T-helper 1 cell treated with Interleukin-12 subunit alpha and Interleukin-12 subunit beta and Interleukin-4 antibody, amounts not matched to agents 30 μg/mL and 1 μg/mL, for 36 hours (primary cell): ENCODE results near the gene PLXDC2.

Experiments used
- H3K27ac Mint-ChIP-seq: one replicate; pipeline ENCODE4 v1.8.0; 2021; ENCODE audit warnings: mild to moderate bottlenecking, mixed read lengths
- H3K27me3 Mint-ChIP-seq: one replicate; pipeline ENCODE4 v1.8.0; 2021; ENCODE audit warnings: low read depth, mixed read lengths
- H3K36me3 Mint-ChIP-seq: one replicate; pipeline ENCODE4 v1.8.0; 2021; ENCODE audit warnings: low read depth, mixed read lengths
- H3K4me1 Mint-ChIP-seq: one replicate; pipeline ENCODE4 v1.8.0; 2021; ENCODE audit warnings: low read depth, mixed read lengths
- H3K4me3 Mint-ChIP-seq: one replicate; pipeline ENCODE4 v1.8.0; 2021; ENCODE audit warnings: mild to moderate bottlenecking, moderate library complexity, mixed read lengths
- H3K9me3 Mint-ChIP-seq: one replicate; pipeline ENCODE4 v1.8.0; 2021; ENCODE audit warnings: mixed read lengths

Gene PLXDC2

GRCh38 chr10:19895500-19895899 lies 79.3 kb downstream of the PLXDC2 start:
- H3K27ac Mint-ChIP-seq, result no peak overlapping the region
- H3K4me1 Mint-ChIP-seq, result no peaks in the 10 kb centered on the region
- H3K27me3 Mint-ChIP-seq, result no peaks in the 10 kb centered on the region
- no peak overlapping the region for H3K4me3 Mint-ChIP-seq
- peaks cover 12% of the 10 kb centered on the region for H3K9me3 Mint-ChIP-seq
- H3K36me3 Mint-ChIP-seq, result no peaks in the 10 kb centered on the region

GRCh38 chr10:19902456-19902855 lies 86.2 kb downstream of the PLXDC2 start:
- no peak overlapping the region for H3K27ac Mint-ChIP-seq
- H3K4me3 Mint-ChIP-seq, result no peak overlapping the region
- no peaks in the 10 kb centered on the region for H3K27me3 Mint-ChIP-seq
- peaks cover 17% of the 10 kb centered on the region for H3K9me3 Mint-ChIP-seq
- H3K36me3 Mint-ChIP-seq, result no peaks in the 10 kb centered on the region
- H3K4me1 Mint-ChIP-seq, result no peaks in the 10 kb centered on the region

DNA sequence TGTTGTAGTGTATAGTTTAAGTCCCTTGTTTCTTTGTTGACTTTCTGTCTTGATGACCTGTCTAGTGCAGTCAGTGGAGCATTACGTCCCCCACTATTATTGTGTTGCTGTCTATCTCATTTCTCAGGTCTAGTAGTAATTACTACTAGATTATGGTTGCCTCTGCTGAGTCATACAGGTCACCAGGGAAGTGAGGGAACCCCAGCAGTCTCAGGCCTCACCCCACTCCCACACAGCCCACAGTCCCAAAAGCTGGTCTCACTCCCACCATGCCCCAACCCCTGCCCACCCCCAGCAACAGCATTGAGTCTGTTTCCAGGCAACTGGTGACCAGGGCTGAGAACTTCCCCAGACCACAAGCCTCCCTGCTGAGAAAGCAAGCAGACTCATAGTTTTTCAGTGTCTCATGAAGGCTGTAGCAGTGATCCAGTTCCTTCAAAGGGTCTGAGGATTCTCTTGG lies 88.0 kb downstream of the PLXDC2 start:
- Mint-ChIP-seq H3K36me3 (no peaks in the 10 kb centered on the region), H3K27me3 (no peaks in the 10 kb centered on the region), H3K4me1 (no peaks in the 10 kb centered on the region), H3K27ac (no peak overlapping the region), H3K9me3 (peaks cover 14% of the 10 kb centered on the region), H3K4me3 (no peak overlapping the region)

DNA sequence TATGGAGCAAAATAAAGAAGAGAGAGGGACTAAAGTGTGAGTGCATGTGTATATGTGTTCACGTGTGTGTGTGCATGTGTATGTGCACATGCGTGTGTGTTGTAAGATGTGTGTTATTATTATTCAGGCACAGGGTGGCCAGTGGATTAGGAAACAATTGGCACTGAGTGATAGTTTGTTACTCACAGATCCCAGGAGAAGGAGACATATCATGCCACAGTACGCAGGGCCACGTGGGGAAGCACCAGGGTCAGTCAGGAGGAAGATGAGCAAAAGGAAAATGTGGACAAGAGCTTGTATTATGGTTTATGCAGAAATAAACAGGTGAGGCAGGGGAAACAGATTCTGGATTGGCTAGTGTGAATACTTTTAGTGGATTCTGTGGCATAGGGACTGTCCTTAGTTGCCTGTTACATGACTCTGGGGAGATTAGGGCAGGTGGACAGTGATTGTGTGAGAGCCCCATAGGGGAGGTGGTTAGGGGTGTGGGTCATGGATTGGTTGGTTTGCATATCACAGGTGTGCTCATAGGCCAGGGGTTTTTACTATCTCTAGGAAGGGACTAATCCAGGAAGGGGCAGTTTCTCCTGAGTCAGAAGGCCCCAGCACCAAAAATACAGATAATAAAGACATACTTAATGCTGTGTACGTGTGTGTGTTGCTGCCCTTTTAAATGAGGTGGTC lies 90.0 kb downstream of the PLXDC2 start:
- no peaks in the 10 kb centered on the region for H3K36me3 Mint-ChIP-seq
- H3K27me3 Mint-ChIP-seq, result no peaks in the 10 kb centered on the region
- H3K27ac Mint-ChIP-seq, result no peak overlapping the region
- H3K9me3 Mint-ChIP-seq, result peaks cover 13% of the 10 kb centered on the region
- H3K4me1 Mint-ChIP-seq, result no peaks in the 10 kb centered on the region
- H3K4me3 Mint-ChIP-seq, result no peak overlapping the region

DNA sequence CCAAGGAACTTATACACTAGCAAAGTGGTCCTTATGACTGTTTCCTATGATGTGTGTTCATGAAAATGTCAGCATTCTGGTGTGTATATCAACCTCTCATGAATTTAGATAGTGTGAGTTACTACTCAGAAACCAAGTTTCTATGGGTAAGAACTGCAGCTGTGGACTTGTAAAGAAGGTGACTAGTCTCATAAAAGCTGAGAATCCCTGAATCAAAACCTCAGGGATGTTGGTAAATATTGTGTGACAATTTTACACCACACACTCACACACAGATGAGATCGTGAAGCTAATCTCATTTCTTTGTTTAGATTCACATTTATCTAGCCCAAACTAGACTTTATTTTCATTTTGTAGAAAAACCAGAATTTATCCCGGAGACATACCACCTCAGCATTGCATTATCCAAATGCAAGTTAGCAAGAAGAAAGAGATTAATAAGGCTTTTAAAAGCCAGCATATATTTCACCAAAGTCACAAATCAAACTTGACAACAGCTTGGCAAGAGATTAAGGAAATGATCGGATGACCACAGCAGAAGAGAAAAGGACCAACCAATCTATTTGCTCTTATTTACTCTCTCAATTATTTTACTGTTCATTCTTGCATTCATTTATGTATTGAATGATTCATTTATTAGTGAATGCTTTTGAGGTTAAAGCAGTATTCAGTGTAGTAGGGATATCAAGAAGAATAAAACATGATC lies 92.9 kb downstream of the PLXDC2 start:
- H3K4me1 Mint-ChIP-seq, result no peaks in the 10 kb centered on the region
- no peaks in the 10 kb centered on the region for H3K27me3 Mint-ChIP-seq
- H3K27ac Mint-ChIP-seq, result no peak overlapping the region
- H3K9me3 Mint-ChIP-seq, result peaks cover 13% of the 10 kb centered on the region
- no peak overlapping the region for H3K4me3 Mint-ChIP-seq
- H3K36me3 Mint-ChIP-seq, result no peaks in the 10 kb centered on the region

DNA sequence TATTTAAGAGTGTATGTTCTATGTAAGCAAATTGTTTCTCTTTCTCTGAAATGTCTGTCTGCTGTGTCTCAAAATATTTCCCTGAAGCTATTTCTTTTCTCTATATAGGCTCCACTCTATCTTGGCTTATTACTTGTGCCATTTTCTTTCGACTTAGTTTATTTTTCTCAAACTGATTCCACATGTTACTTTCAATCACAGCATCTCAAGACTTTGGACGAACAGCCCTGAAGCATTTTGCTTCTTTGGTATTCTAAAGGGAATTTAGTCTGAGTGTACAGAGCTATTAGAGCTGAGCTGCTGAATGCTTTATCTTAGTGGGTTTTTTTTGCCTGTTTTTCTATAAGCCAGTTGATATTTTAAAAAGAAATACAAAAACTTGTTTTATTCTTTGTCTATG lies 95.7 kb downstream of the PLXDC2 start:
- H3K36me3 Mint-ChIP-seq, result no peaks in the 10 kb centered on the region
- H3K27ac Mint-ChIP-seq, result no peak overlapping the region
- H3K4me3 Mint-ChIP-seq, result no peak overlapping the region
- no peaks in the 10 kb centered on the region for H3K27me3 Mint-ChIP-seq
- peaks cover 10% of the 10 kb centered on the region for H3K9me3 Mint-ChIP-seq
- H3K4me1 Mint-ChIP-seq, result no peaks in the 10 kb centered on the region

DNA sequence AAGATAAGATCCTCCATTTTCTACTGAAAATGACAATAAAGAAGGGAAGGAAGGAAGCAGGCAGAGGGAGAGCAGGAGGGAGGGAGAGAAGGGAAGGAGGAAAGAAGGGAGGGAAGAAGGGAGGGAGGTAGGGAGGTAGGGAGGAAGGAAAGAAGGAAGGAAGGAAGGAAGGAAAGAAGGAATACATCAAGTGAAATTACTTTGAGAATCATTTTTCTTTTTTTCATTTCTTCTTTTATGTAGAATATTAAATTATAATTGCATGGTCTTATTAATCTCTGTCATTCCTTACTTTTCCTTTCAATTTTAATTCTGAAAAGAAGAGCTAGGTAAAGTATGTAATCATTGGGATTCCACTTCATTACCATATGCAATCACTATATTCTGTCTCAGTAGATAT lies 97.8 kb downstream of the PLXDC2 start:
- H3K9me3 Mint-ChIP-seq, result peaks cover 13% of the 10 kb centered on the region
- H3K4me1 Mint-ChIP-seq, result no peaks in the 10 kb centered on the region
- no peaks in the 10 kb centered on the region for H3K36me3 Mint-ChIP-seq
- no peaks in the 10 kb centered on the region for H3K27me3 Mint-ChIP-seq
- H3K4me3 Mint-ChIP-seq, result no peak overlapping the region
- no peak overlapping the region for H3K27ac Mint-ChIP-seq

GRCh38 chr10:19915125-19915524 lies 98.9 kb downstream of the PLXDC2 start:
- peaks cover 13% of the 10 kb centered on the region for H3K9me3 Mint-ChIP-seq
- no peaks in the 10 kb centered on the region for H3K27me3 Mint-ChIP-seq
- no peak overlapping the region for H3K27ac Mint-ChIP-seq
- H3K4me3 Mint-ChIP-seq, result no peak overlapping the region
- H3K4me1 Mint-ChIP-seq, result no peaks in the 10 kb centered on the region
- no peaks in the 10 kb centered on the region for H3K36me3 Mint-ChIP-seq

DNA sequence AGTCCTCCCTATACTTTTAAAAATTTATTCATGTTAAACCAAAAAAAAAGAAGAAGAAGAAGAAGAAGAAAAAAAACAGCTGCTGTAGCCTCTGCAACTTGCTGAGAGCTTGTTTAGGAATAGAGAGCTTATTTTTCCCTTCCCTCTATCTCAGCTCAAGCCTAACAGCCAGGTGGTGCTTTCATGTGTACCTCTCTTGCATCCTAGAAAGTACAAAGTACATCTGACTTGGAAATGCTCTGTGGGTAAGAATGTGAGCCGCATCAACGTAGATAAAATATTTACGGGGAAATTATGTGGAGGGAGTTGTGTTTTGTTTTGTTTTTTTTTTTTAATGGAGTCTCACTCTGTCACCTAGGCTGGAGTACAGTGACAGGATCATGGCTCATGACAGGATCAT lies 99.6 kb downstream of the PLXDC2 start:
- Mint-ChIP-seq H3K36me3 (no peaks in the 10 kb centered on the region), H3K4me3 (no peak overlapping the region), H3K27ac (no peak overlapping the region), H3K4me1 (no peaks in the 10 kb centered on the region), H3K27me3 (no peaks in the 10 kb centered on the region), H3K9me3 (peaks cover 13% of the 10 kb centered on the region)

GRCh38 chr10:19917751-19918478 lies 101.7 kb downstream of the PLXDC2 start:
- Mint-ChIP-seq H3K27ac (no peak overlapping the region), H3K9me3 (peaks cover 13% of the 10 kb centered on the region), H3K27me3 (no peaks in the 10 kb centered on the region), H3K4me3 (no peak overlapping the region), H3K36me3 (no peaks in the 10 kb centered on the region), H3K4me1 (no peaks in the 10 kb centered on the region)

DNA sequence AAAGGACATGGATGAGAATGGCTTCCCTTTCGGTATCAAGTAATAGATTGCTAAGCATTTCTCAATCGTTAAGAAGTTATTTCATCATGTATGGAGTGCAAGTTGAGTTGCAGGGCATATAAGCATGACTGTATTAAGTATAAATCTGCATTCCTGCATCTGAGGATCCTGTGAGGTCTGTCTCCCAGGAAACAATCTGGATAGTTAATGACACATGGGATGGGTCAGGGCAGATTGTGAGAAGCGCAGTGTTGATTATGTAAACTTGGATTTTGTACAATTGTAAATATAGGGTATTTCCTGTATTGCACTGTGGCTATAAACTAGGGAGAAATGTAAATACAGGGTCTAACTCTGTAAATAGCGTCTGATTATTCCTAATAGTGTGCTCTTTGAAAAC lies 102.6 kb downstream of the PLXDC2 start:
- no peak overlapping the region for H3K4me3 Mint-ChIP-seq
- no peaks in the 10 kb centered on the region for H3K4me1 Mint-ChIP-seq
- peaks cover 13% of the 10 kb centered on the region for H3K9me3 Mint-ChIP-seq
- no peaks in the 10 kb centered on the region for H3K27me3 Mint-ChIP-seq
- no peak overlapping the region for H3K27ac Mint-ChIP-seq
- no peaks in the 10 kb centered on the region for H3K36me3 Mint-ChIP-seq

DNA sequence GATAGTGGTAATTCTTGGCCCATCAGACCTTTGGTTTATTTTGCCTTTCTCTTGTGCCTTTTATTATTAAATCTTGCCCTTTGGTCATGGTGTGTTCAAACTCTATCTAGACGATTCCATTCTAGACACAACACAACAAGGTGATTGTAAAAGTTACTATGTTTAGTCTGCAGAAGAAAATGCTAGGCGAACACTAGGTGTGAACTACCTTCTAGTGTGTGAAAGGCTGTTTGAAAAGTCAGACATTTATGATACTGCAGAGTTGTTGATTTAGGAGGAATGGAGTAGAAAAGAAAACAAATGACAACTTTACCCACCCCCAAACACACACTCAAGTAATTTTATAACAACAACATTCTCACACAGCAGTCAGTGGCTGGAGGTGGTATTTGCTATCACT lies 103.4 kb downstream of the PLXDC2 start:
- H3K4me3 Mint-ChIP-seq, result no peak overlapping the region
- no peaks in the 10 kb centered on the region for H3K27me3 Mint-ChIP-seq
- H3K4me1 Mint-ChIP-seq, result no peaks in the 10 kb centered on the region
- peaks cover 17% of the 10 kb centered on the region for H3K9me3 Mint-ChIP-seq
- no peak overlapping the region for H3K27ac Mint-ChIP-seq
- no peaks in the 10 kb centered on the region for H3K36me3 Mint-ChIP-seq

DNA sequence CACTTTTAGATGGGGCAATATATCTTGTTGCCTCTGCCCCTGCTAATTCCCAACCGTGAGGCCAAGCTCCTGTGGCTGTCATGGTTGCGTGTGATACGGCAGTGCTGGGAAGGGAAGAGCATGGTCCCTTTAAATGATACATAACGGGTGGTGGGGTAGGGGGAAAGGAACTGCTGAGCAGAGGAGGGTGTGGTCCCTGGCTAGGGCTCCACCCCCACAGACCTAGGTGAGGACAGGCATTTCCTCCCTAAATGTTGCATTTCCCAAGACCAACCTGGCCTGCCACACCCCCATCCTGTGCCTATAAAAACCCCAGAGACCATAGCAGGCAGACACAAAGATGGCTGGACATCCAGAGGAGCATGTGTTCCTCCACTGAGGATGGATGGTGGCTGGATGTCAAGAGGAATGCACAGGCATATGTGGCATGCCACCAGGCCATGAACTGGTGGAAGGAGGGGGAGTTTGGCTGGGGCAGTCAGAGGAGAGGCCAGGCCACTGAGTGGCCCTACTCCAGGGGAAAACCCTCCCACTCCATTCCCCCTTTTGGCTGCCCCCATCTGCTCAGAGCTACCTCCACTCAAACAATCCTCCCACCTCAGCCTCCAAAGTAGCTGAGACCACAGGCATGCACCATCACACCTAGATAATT lies 104.0 kb downstream of the PLXDC2 start:
- Mint-ChIP-seq H3K27ac (no peak overlapping the region), H3K4me1 (no peaks in the 10 kb centered on the region), H3K36me3 (no peaks in the 10 kb centered on the region), H3K4me3 (no peak overlapping the region), H3K9me3 (peaks cover 15% of the 10 kb centered on the region), H3K27me3 (no peaks in the 10 kb centered on the region)

DNA sequence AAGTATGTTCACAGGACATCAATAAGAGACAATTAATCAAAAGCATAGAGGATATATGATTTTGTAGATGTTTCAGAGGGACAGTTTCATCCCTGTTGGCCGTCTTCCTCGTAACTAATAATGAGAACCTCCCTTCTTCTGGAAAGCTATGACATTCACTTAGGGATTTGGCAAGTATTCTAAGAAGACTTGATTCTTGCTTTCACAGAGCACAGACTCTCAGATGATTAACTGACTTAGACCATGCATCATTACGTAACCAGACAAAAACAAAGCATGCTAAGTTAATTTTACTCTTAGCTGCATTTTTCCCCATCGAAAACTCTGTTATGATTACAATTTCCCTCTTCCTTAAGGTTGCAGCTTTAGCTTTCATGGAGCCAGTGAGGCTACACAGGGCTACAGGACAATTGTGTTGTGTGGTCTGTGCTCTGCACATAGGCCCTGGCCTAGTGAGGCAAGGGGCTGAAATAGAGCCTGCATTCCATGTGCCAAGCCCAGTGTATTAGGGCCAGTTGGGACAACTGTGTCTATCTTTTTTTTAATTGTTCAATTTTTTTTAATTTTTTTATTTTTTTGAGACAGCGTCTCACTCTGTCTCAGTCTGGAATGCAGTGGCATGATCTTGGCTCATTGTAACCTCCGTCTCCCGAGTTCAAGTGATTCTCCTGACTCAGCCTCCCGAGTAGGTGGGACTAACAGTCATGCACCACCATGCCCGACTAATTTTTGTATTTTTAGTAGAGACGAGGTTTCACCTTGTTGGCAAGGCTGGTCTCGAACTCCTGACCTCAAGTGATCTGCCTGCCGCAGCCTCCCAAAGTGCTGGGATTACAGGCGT lies 105.3 kb downstream of the PLXDC2 start:
- Mint-ChIP-seq H3K27ac (no peak overlapping the region), H3K9me3 (peaks cover 8% of the 10 kb centered on the region), H3K4me3 (no peak overlapping the region), H3K36me3 (no peaks in the 10 kb centered on the region), H3K27me3 (no peaks in the 10 kb centered on the region), H3K4me1 (no peaks in the 10 kb centered on the region)
